K562 (cell line): ENCODE measurements around the gene EDEM1. TPM values are rescaled to one million over a fixed set of nuclear protein-coding genes. Genes with fewer than 3 reads are reported as not detected.

ENCODE experiments used
- ATAC-seq: fragments of 200-7000 bp; cut with Tn5 transposase; 3 replicates; pipeline ENCODE4 v1.9.1; 2020; ENCODE audit warnings: moderate library complexity
- BruUV-seq: library from RNA; stranded (reverse); fragments of 400-500 nt; replicated peaks from 2 replicates; lab custom pipeline; 2021; lab: Mats Ljungman, UMichigan
- CTCF ChIA-PET: fragments of 300-600 bp; formaldehyde crosslinking; extraction: SDS; loops from one replicate; lab custom pipeline; 2021; ENCODE audit warnings: low intra/inter-chr PET ratio; lab: Yijun Ruan, JAX
- POLR2A ChIA-PET: fragments of 300-600, 350-650 bp; sonication (Branson Sonifier 250); formaldehyde crosslinking; extraction: SDS; loops from one replicate; lab custom pipeline; 2021; ENCODE audit warnings: antibody characterized with exemption, inconsistent platforms; lab: Yijun Ruan, JAX
- DNase-seq, 4 experiments: peaks; one replicate each; pipeline versions ENCODE4 v3.0.0 to v3.0.0-alpha.2; 2011 to 2018; ENCODE audit warnings: low spot score in 3 of 4, mixed read lengths in 3 of 4; ENCODE audit errors: extremely low read depth in 1 of 4
- FAIRE-seq: peaks from 2 replicates; lab custom pipeline; 2011; peaks lifted over from hg19 to GRCh38; lab: Jason Lieb, UNC
- H2AFZ ChIP-seq: 2 replicates; pipeline ENCODE4 v1.6.0; 2011; ENCODE audit warnings: low read depth, low read length, control low read depth, inconsistent platforms
- H3K27ac ChIP-seq: fragments of 200-600 bp; 3 replicates; pipeline ENCODE4 v1.8.0; 2011; ENCODE audit warnings: low read depth, mild to moderate bottlenecking, control low read depth, inconsistent platforms, low read length, moderate library complexity, mixed read lengths; ENCODE audit errors: extremely low read depth
- H3K27me3 ChIP-seq, 2 experiments: fragments of 300-600 bp in 1 of 2; 2 replicates in 1 of 2; 3 replicates in 1 of 2; pipeline versions ENCODE4 v1.6.0 to v1.8.0; 2011; ENCODE audit warnings: inconsistent platforms in 2 of 2, low read length in 2 of 2, mild to moderate bottlenecking in 1 of 2, mixed read lengths in 1 of 2, moderate library complexity in 1 of 2; ENCODE audit not compliant: control insufficient read depth in 2 of 2, insufficient read depth in 2 of 2
- H3K36me3 ChIP-seq: fragments of 300-600 bp; 3 replicates; pipeline ENCODE4 v1.8.0; 2011; ENCODE audit warnings: mild to moderate bottlenecking, low read length, inconsistent platforms; ENCODE audit not compliant: control insufficient read depth, insufficient read depth
- H3K4me1 ChIP-seq, 2 experiments: fragments of 200-600 bp in 1 of 2; replicated peaks in 1 of 2; 2 replicates in 1 of 2; 3 replicates in 1 of 2; pipeline versions ENCODE4 v1.5.1 to v1.8.0; 2011; ENCODE audit warnings: inconsistent platforms in 2 of 2, low read length in 2 of 2, mild to moderate bottlenecking in 1 of 2, mixed read lengths in 1 of 2, moderate library complexity in 1 of 2; ENCODE audit not compliant: control insufficient read depth in 2 of 2, insufficient read depth in 2 of 2
- H3K4me2 ChIP-seq: 2 replicates; pipeline ENCODE4 v1.6.1; 2011; ENCODE audit warnings: low read length, control low read depth, inconsistent platforms, mixed read lengths; ENCODE audit not compliant: insufficient read depth
- H3K4me3 ChIP-seq: fragments of 200-600 bp; sonication (generic), shearing (Covaris generic); 2 replicates; pipeline ENCODE4 v1.5.1; 2016; ENCODE audit warnings: control low read depth, inconsistent platforms
- H3K79me2 ChIP-seq: fragments of 200-600 bp; 3 replicates; pipeline ENCODE4 v1.8.0; 2011; ENCODE audit warnings: low read length, inconsistent platforms; ENCODE audit not compliant: control insufficient read depth, insufficient read depth
- H3K9ac ChIP-seq, 2 experiments: 2 replicates each; pipeline versions ENCODE4 v1.6.0 to v1.6.1; 2011; ENCODE audit warnings: low read depth in 2 of 2, low read length in 2 of 2, control low read depth in 1 of 2, inconsistent platforms in 1 of 2, mild to moderate bottlenecking in 1 of 2, mixed read lengths in 1 of 2; ENCODE audit not compliant: insufficient read depth in 1 of 2
- H3K9me1 ChIP-seq: one replicate; pipeline ENCODE4 v1.6.0; 2011; ENCODE audit warnings: inconsistent platforms, mild to moderate bottlenecking, low read length, moderate library complexity; ENCODE audit not compliant: control insufficient read depth, insufficient read depth
- H3K9me3 ChIP-seq: replicated peaks from 2 replicates; pipeline ENCODE4 v1.5.1; 2011; ENCODE audit warnings: low read depth, low read length, inconsistent platforms; ENCODE audit not compliant: control insufficient read depth, insufficient read depth
- H4K20me1 ChIP-seq: replicated peaks from 2 replicates; pipeline ENCODE4 v1.6.1; 2011; ENCODE audit warnings: low read length, inconsistent platforms, mixed read lengths; ENCODE audit not compliant: control insufficient read depth, insufficient read depth
- ATF4 ChIP-seq: fragments of 450-650 bp; formaldehyde crosslinking; IDR thresholded peaks from 2 replicates; pipeline ENCODE4 v1.4.0; 2022; ENCODE audit warnings: mild to moderate bottlenecking, moderate library complexity
- BCLAF1 ChIP-seq, 2 experiments: fragments of 450-650 bp in 1 of 2; IDR thresholded peaks; 2 replicates each; pipeline ENCODE4 v1.6.1; 2011 to 2017; ENCODE audit warnings: low read depth in 2 of 2, antibody characterized with exemption in 1 of 2, borderline replicate concordance in 1 of 2, low read length in 1 of 2, mild to moderate bottlenecking in 1 of 2, mixed read lengths in 1 of 2; ENCODE audit not compliant: control insufficient read depth in 1 of 2
- CBFA2T3 ChIP-seq: fragments of 450-650 bp; IDR thresholded peaks from 2 replicates; pipeline ENCODE4 v1.6.1; 2017
- CEBPB ChIP-seq: fragments of 450-650 bp; IDR thresholded peaks from 2 replicates; pipeline ENCODE4 v1.6.1; 2016; ENCODE audit warnings: missing genetic modification characterization, missing compliant biosample characterization
- CXXC5 ChIP-seq: fragments of 250-450 bp; sonication (Bioruptor Pico); IDR thresholded peaks from 2 replicates; pipeline ENCODE4 v1.8.0; 2022; ENCODE audit warnings: inconsistent platforms, mild to moderate bottlenecking, moderate library complexity
- ESRRA ChIP-seq: fragments of 450-650 bp; IDR thresholded peaks from 2 replicates; pipeline ENCODE4 v1.6.1; 2014; ENCODE audit warnings: low read depth, mild to moderate bottlenecking, moderate library complexity, borderline replicate concordance
- HDAC1 ChIP-seq, 2 experiments: fragments of 450-650 bp; IDR thresholded peaks; 2 replicates each; pipeline ENCODE4 v1.6.1; 2016 to 2017; ENCODE audit warnings: inconsistent platforms in 1 of 2, mild to moderate bottlenecking in 1 of 2, moderate library complexity in 1 of 2
- POLR2A ChIP-seq: fragments of 450-650 bp; conservative IDR thresholded peaks from 2 replicates; pipeline ENCODE4 v1.6.1; 2016
- RBM25 ChIP-seq: fragments of 200-400 bp; formaldehyde crosslinking; IDR thresholded peaks from 2 replicates; pipeline ENCODE4 v1.6.1; 2018; ENCODE audit warnings: low read length, low read depth, moderate library complexity; ENCODE audit not compliant: severe bottlenecking
- RNF219 ChIP-seq: fragments of 250-450 bp; sonication (Bioruptor Pico); IDR thresholded peaks from 2 replicates; pipeline ENCODE4 v1.5.0; 2022; ENCODE audit warnings: mild to moderate bottlenecking
- TAL1 ChIP-seq: fragments of 450-650 bp; IDR thresholded peaks from 2 replicates; pipeline ENCODE4 v1.6.1; 2016; ENCODE audit warnings: mild to moderate bottlenecking
- THRAP3 ChIP-seq: fragments of 450-650 bp; IDR thresholded peaks from 2 replicates; pipeline ENCODE4 v1.6.1; 2016; ENCODE audit warnings: mild to moderate bottlenecking, inconsistent platforms, borderline replicate concordance
- ZNF436 ChIP-seq: fragments of 250-450, 450-650 bp; sonication (Bioruptor Pico); formaldehyde crosslinking; IDR thresholded peaks from 2 replicates; pipeline ENCODE4 v1.7.0; 2020; ENCODE audit warnings: mild to moderate bottlenecking
- ZNF668 ChIP-seq: fragments of 250-450 bp; sonication (Bioruptor Pico); IDR thresholded peaks from 2 replicates; pipeline ENCODE4 v1.8.0; 2022; ENCODE audit warnings: mild to moderate bottlenecking, inconsistent platforms
- WGBS: fragments of 100-300 bp; shearing (Covaris generic); methylation state at CpG from one replicate; pipeline ENCODE4 v1.1.6; 2016; ENCODE audit warnings: low coverage, mixed read lengths; ENCODE audit not compliant: insufficient coverage; ENCODE audit errors: missing lambda C conversion rate; 5-methylcytosine and 5-hydroxymethylcytosine counted together
- in situ Hi-C: fragments of 300-500 bp; cut with MboI; formaldehyde crosslinking; loops from 4 replicates; pipeline ENCODE4 v1.15.0; 2018; ENCODE audit warnings: inconsistent platforms, mixed read lengths
- intact Hi-C: fragments of 100-400 bp; cut with micrococcal nuclease; formaldehyde crosslinking; loops from 2 replicates; pipeline ENCODE4 v1.14.2; 2022
- polyA plus RNA-seq, 8 experiments: library from polyadenylated mRNA; depleted of rRNA in 4 of 8; stranded (reverse) in 5 of 8; unstranded in 3 of 8; fragments of >200 nt; fragmentation: Nextera tagmentation in 2 of 8; fragmentation: Illumina TruSeq in 1 of 8; extraction: Ambion mirVana in 2 of 8; extraction: Trizol in 1 of 8; gene quantifications; 2 replicates each; pipeline versions ENCODE4 v1.2.1 to v1.2.3, GENCODE V29; 2011 to 2014; ENCODE audit warnings: inconsistent platforms in 1 of 8, missing spikeins in 1 of 8
- total RNA-seq, 7 experiments: library from RNA; depleted of rRNA in 6 of 7; stranded (reverse); fragments of >200 nt in 6 of 7; fragmentation: Illumina TruSeq in 2 of 7; extraction: Trizol in 2 of 7; gene quantifications; 2 replicates each; pipeline versions ENCODE4 v1.2.1 to v1.2.3, GENCODE V29; 2011 to 2021; ENCODE audit warnings: low replicate concordance in 1 of 7

Gene EDEM1
- total and polyA plus RNA-seq, 9 of the 15 experiments (the other 6 are each of a cell fraction or from before 2014, with no cell fraction given), result 6.2 to 36.7 (median 14.3) TPM

GRCh38 chr3:5185093-5185673, 2.3 kb upstream of the EDEM1 start:
- Histone ChIP-seq H3K4me2 (peak overlapping the region; percentile 16), H3K9ac (peak overlapping the region in 1 of 2 experiments; percentile 3; a peak in 1 of 4 replicates), H3K79me2 (peaks cover 35% of the 10 kb centered on the region), H3K9me1 (peaks cover 4% of the 10 kb centered on the region), H3K27me3 (no peaks in the 10 kb centered on the region), H3K27ac (peak overlapping the region; percentile 97; the same call in 1 of the 3 replicates), H4K20me1 (peaks cover 11% of the 10 kb centered on the region), H3K9me3 (no peaks in the 10 kb centered on the region), H3K4me3 (no peak overlapping the region), H2AFZ (no peak overlapping the region), H3K4me1 (peaks cover 21 to 36% of the 10 kb centered on the region in 2 experiments), H3K36me3 (peaks cover 23% of the 10 kb centered on the region)
- 18% methylated on average over 5 of the region's 5 CpGs for WGBS
- CTCF ChIA-PET, result interaction anchor here (0.6 kb wide), 1 partner anchor 204 kb away, joined by 3 read pairs; no protein-coding TSS in a partner anchor
- intact Hi-C loops (loop anchor here (5.0 kb wide), 3 partner anchors 113 to 473 kb away; partner anchors contain the start of gene BHLHE40), in situ Hi-C loops (no loop called here)
- no peak for ATAC-seq
- POLR2A ChIA-PET, result interaction anchor here (0.8 to 4.3 kb wide), 8 partner anchors 11 to 202 kb away, joined by 3 to 33 read pairs (median 6); no protein-coding TSS in a partner anchor
- no TSS peak for BruUV-seq
- no peak for DNase-seq
- no peak for FAIRE-seq
- peak; percentile 78; the same call in 1 of the 2 replicates for TF ChIP-seq RNF219
- TF ChIP-seq CEBPB (tag), result peak; percentile 59; the same call in 1 of the 2 replicates
- peak; percentile 58 for TF ChIP-seq RBM25
- 0 out of 2 replicates have a peak, but pooled peaks have one; percentile 1 for TF ChIP-seq POLR2A
- TF ChIP-seq CBFA2T3, result peak; percentile 56
- peak; percentile 35 for TF ChIP-seq TAL1
- TF ChIP-seq ZNF668 (CRISPR knock-in tag), result 0 out of 2 replicates have a peak, but pooled peaks have one; percentile 29
- no peak for TF ChIP-seq ATF4 (CRISPR knock-in tag)
- TF ChIP-seq ESRRA, result peak; percentile 99
- TF ChIP-seq THRAP3, result no peak
- TF ChIP-seq HDAC1 (IDR thresholded peaks at IDR 0.05), result peak in 1 of 2 experiments; percentile 45; a peak in 1 of 4 replicates
- TF ChIP-seq ZNF436 (CRISPR knock-in tag), result no peak
- TF ChIP-seq BCLAF1 (IDR thresholded peaks at IDR 0.05; ENCODE audit: borderline replicate concordance in 1 of 2, control insufficient read depth in 1 of 2, low read depth in 2 of 2, low read length in 1 of 2), result no peak
- peak; percentile 89 for TF ChIP-seq CXXC5 (CRISPR knock-in tag)
